ENCODE results near the gene GLDN.
A peak's percentile ranks its signal among the peaks of the same experiment; 100 is the strongest.

GLDN gene

GRCh38 chr15:51388726-51389125 is 47.3 kb downstream of the GLDN start:
- TF ChIP-seq, protein P1, sequence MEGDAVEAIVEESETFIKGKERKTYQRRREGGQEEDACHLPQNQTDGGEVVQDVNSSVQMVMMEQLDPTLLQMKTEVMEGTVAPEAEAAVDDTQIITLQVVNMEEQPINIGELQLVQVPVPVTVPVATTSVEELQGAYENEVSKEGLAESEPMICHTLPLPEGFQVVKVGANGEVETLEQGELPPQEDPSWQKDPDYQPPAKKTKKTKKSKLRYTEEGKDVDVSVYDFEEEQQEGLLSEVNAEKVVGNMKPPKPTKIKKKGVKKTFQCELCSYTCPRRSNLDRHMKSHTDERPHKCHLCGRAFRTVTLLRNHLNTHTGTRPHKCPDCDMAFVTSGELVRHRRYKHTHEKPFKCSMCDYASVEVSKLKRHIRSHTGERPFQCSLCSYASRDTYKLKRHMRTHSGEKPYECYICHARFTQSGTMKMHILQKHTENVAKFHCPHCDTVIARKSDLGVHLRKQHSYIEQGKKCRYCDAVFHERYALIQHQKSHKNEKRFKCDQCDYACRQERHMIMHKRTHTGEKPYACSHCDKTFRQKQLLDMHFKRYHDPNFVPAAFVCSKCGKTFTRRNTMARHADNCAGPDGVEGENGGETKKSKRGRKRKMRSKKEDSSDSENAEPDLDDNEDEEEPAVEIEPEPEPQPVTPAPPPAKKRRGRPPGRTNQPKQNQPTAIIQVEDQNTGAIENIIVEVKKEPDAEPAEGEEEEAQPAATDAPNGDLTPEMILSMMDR (IDR thresholded peaks at IDR 0.05; ENCODE audit: extremely low read depth, missing control alignments) = no peak
- DNase-seq (ENCODE audit: low spot score) = no peak

- DNase-seq (ENCODE audit: low spot score) = peak; percentile 45
- TF ChIP-seq, protein P1 (IDR thresholded peaks at IDR 0.05; ENCODE audit: extremely low read depth, missing control alignments) = no peak
Measured at GRCh38 chr15:51390241-51390965, 48.9 kb downstream of the GLDN start.

- DNase-seq (ENCODE audit: low spot score) = no peak
- TF ChIP-seq, protein P1 (IDR thresholded peaks at IDR 0.05; ENCODE audit: extremely low read depth, missing control alignments) = no peak
Measured at GRCh38 chr15:51390966-51391422, 49.5 kb downstream of the GLDN start.

DNA sequence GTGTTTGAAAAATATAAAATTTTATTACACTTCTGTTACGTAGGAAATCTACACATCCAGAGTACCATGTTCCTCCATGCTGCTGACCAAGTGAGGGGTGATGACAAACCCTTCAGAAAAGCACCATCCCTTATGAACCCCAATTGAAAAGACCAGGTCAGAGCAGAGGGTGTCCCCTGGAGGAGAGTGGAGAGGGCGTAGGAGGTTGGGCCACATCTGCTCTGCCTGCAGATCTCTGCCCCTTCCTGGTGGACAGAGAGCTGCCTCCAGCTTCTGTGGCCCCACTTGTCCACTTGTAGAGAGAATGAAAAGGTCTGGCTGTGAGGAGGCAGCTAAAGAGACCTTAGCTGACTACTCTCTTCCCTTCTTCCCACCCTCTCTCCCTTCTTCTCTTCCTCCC is 55.5 kb downstream of the GLDN start:
- DNase-seq (ENCODE audit: low spot score) = no peak

GRCh38 chr15:51398626-51399025 is 57.2 kb downstream of the GLDN start:
- no peak for DNase-seq (ENCODE audit: low spot score)
- TF ChIP-seq, protein P1 (IDR thresholded peaks at IDR 0.05; ENCODE audit: extremely low read depth, missing control alignments) = no peak

More for the DNA sequence above, 55.5 kb downstream of the GLDN start:
- TF ChIP-seq, protein P1 (IDR thresholded peaks at IDR 0.05; ENCODE audit: extremely low read depth, missing control alignments) = no peak

DNA sequence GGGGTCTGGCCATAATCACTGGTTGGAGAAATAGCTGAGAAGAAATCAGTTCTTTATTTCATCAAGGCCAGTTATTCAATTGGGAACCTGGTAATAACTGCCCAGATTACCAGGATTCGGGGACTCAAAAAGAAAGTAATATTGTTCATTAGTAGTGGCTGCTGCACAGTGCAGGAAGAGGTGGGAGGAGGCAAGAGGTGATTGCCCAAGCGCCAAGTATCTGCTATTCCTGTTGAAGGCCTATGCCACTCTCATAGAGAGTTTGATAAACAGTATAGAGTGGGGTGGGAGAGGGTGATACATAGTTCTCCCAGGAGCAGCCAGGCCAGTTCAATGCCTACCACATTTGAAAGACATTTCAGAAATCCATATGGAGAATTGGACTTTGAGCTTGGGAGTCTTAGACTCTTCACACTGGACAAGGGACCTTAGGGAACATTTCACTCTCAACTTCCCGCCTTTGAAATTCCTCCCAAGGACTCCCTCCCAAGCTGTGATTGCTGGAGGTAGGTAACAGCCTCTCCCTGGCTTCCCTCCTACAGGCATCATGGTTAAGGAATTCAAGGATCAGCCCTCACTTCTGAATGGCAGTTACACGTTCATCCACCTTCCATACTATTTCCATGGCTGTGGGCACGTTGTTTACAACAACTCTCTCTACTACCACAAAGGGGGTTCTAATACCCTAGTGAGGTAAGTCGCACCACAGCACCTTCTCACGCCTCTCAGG is 59.8 kb downstream of the GLDN start:
- DNase-seq (ENCODE audit: low spot score) = no peak
- TF ChIP-seq, protein P1 (IDR thresholded peaks at IDR 0.05; ENCODE audit: extremely low read depth, missing control alignments) = no peak

DNA sequence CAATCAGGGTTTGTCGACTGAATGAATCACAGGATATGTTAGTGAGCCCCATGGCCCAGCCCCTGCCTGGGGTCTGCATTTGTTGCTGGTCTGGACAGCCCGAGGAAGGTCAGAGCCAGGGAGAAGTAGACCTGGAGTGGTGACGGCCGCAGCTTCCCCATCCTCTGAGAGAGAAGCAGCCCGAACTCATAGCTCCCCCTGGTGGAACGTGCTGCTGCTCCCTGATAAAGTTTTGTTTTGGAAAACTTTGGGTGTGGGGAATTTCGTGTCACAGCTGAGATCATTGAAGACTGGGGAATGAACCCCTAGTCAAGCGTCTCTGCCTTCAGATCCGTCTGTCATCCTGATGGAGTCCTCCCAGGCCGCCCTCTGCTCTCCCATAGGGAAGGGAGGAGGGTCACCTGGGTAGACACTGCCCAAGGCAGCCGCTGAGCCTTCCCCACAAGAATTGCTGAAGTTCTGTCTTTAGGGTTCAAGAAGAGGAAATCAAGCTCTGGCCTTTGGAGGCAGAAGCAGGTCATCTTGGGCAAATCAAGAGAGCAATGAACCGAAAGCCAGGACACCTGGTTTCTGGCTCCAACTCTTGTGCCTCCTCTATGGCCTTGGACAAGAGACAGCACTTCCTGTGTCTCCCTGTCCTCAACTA is 60.5 kb downstream of the GLDN start:
- DNase-seq (ENCODE audit: low spot score) = peak; percentile 61
- TF ChIP-seq, protein P1 (IDR thresholded peaks at IDR 0.05; ENCODE audit: extremely low read depth, missing control alignments) = peak; percentile 51
